NCI-H1048 (cell line): ENCODE results near the gene PRKCH.
"Not testable (repeated sequence)": the region's sequence is repeated elsewhere in the genome, so short reads cannot be mapped to it uniquely, and the experiment has no call there.

ENCODE experiments used
- DNase-seq: peaks from one replicate; lab custom pipeline; 2025; lab: John Stamatoyannopoulos, UW

PRKCH gene

GRCh38 chr14:61395115-61395725, 73.8 kb downstream of the PRKCH start:
- DNase-seq = no peak

GRCh38 chr14:61396279-61396678, 74.9 kb downstream of the PRKCH start:
- no peak for DNase-seq

- DNase-seq = no peak
Measured at GRCh38 chr14:61396694-61397093, 75.3 kb downstream of the PRKCH start.

- no peak for DNase-seq
Measured at GRCh38 chr14:61397615-61398014, 76.2 kb downstream of the PRKCH start.

GRCh38 chr14:61398221-61398620, 76.8 kb downstream of the PRKCH start:
- no peak for DNase-seq

GRCh38 chr14:61399365-61399764, 78.0 kb downstream of the PRKCH start:
- no peak for DNase-seq

- no peak for DNase-seq
Measured at GRCh38 chr14:61401461-61401860, 80.1 kb downstream of the PRKCH start.

GRCh38 chr14:61403411-61403810, 82.0 kb downstream of the PRKCH start:
- no peak for DNase-seq

GRCh38 chr14:61404637-61405036, 83.3 kb downstream of the PRKCH start:
- no peak for DNase-seq

- no peak for DNase-seq
Measured at GRCh38 chr14:61406198-61406597, 84.8 kb downstream of the PRKCH start.

GRCh38 chr14:61406675-61407074, 85.3 kb downstream of the PRKCH start:
- no peak for DNase-seq

GRCh38 chr14:61408498-61408897, 87.1 kb downstream of the PRKCH start:
- DNase-seq = no peak

- no peak for DNase-seq
Measured at GRCh38 chr14:61409782-61410181, 88.4 kb downstream of the PRKCH start.

GRCh38 chr14:61415934-61416333, 94.6 kb downstream of the PRKCH start:
- DNase-seq = not testable (repeated sequence)

- DNase-seq = no peak
Measured at GRCh38 chr14:61416591-61416990, 95.2 kb downstream of the PRKCH start.

GRCh38 chr14:61417141-61417540, 95.8 kb downstream of the PRKCH start:
- DNase-seq = no peak

GRCh38 chr14:61417883-61418455, 96.6 kb downstream of the PRKCH start:
- no peak for DNase-seq

- DNase-seq = no peak
Measured at GRCh38 chr14:61418746-61419145, 97.4 kb downstream of the PRKCH start.

- no peak for DNase-seq
Measured at GRCh38 chr14:61419201-61419600, 97.8 kb downstream of the PRKCH start.

GRCh38 chr14:61420326-61420725, 98.9 kb downstream of the PRKCH start:
- DNase-seq = no peak

- DNase-seq = no peak
Measured at GRCh38 chr14:61421212-61421923, 100.0 kb downstream of the PRKCH start.

- no peak for DNase-seq
Measured at GRCh38 chr14:61426048-61426447, 104.7 kb downstream of the PRKCH start.

- no peak for DNase-seq
Measured at GRCh38 chr14:61428261-61428660, 106.9 kb downstream of the PRKCH start.

GRCh38 chr14:61429316-61429715, 107.9 kb downstream of the PRKCH start:
- DNase-seq = no peak
